Measurements from ENCODE around the gene ABCG4.
A peak's percentile ranks its signal among the peaks of the same experiment; 100 is the strongest.
"Not testable (repeated sequence)": the region's sequence is repeated elsewhere in the genome, so short reads cannot be mapped to it uniquely, and the experiment has no call there.

ABCG4 gene

GRCh38 chr11:119166368-119167076, 17.7 kb downstream of the ABCG4 start:
- Histone ChIP-seq H2BK5ac (ENCODE audit: low read length) (no peak overlapping the region), H3K79me1 (ENCODE audit: low read depth, low read length) (peaks cover 2% of the 10 kb centered on the region), H3K27ac (replicated peaks; ENCODE audit: low read length) (no peak overlapping the region), H3K14ac (ENCODE audit: low read length) (no peak overlapping the region), H3K27me3 (ENCODE audit: control insufficient read depth in 3 of 3, insufficient read depth in 3 of 3, low read depth in 1 of 3, low read length in 3 of 3) (peaks cover 0 to 44% (median 0%) of the 10 kb centered on the region in 3 experiments), H2BK12ac (ENCODE audit: low read length) (no peak overlapping the region), H4K8ac (ENCODE audit: low read depth, low read length) (no peak overlapping the region), H3K36me3 (replicated peaks in 1 of 2; ENCODE audit: control insufficient read depth in 2 of 2, insufficient read depth in 2 of 2, low read length in 2 of 2) (no peaks in the 10 kb centered on the region), H3K4ac (ENCODE audit: low read length) (no peak overlapping the region), H3K18ac (ENCODE audit: low read length) (no peak overlapping the region), H3K4me2 (ENCODE audit: insufficient read depth, low read length, poor library complexity, severe bottlenecking) (no peak overlapping the region), H2AK5ac (ENCODE audit: low read depth, low read length) (no peak overlapping the region), H2BK15ac (ENCODE audit: low read length) (no peak overlapping the region), H2AFZ (ENCODE audit: low read length) (no peak overlapping the region), H4K91ac (ENCODE audit: low read depth, low read length, poor library complexity) (no peak overlapping the region), H2BK120ac (ENCODE audit: low read depth, low read length) (no peak overlapping the region), H3K9ac (ENCODE audit: low read depth, low read length, poor library complexity) (no peak overlapping the region), H3K23ac (ENCODE audit: low read depth, low read length, poor library complexity) (no peak overlapping the region), H3K4me3 (ENCODE audit: low read length in 2 of 2) (no peak overlapping the region), H3K9me3 (replicated peaks in 1 of 2; ENCODE audit: control insufficient read depth in 2 of 2, insufficient read depth in 1 of 2, low read depth in 1 of 2, low read length in 2 of 2) (no peaks in the 10 kb centered on the region), H3K4me1 (ENCODE audit: control insufficient read depth in 2 of 2, insufficient read depth in 1 of 2, low read depth in 1 of 2, low read length in 2 of 2) (peaks cover 0 to 3% of the 10 kb centered on the region in 2 donors)
- DNase-seq (ENCODE audit: low spot score), result no peak
- WGBS, 2 donors (ENCODE audit: extremely low coverage in 2 of 2, insufficient read length in 2 of 2, insufficient replicate concordance in 1 of 2), result no CpG with 5 or more reads among the region's 8 CpGs

GRCh38 chr11:119167077-119167458, 18.2 kb downstream of the ABCG4 start:
- peaks cover 0 to 39% (median 0%) of the 10 kb centered on the region in 3 experiments for H3K27me3 ChIP-seq (ENCODE audit: control insufficient read depth in 3 of 3, insufficient read depth in 3 of 3, low read depth in 1 of 3, low read length in 3 of 3)
- not testable (repeated sequence) for H3K18ac ChIP-seq (ENCODE audit: low read length); H3K9ac ChIP-seq (ENCODE audit: low read depth, low read length, poor library complexity); H3K27ac ChIP-seq (replicated peaks; ENCODE audit: low read length); H3K36me3 ChIP-seq (replicated peaks in 1 of 2; ENCODE audit: control insufficient read depth in 2 of 2, insufficient read depth in 2 of 2, low read length in 2 of 2); H4K8ac ChIP-seq (ENCODE audit: low read depth, low read length); H2BK15ac ChIP-seq (ENCODE audit: low read length); H2AFZ ChIP-seq (ENCODE audit: low read length); H2BK12ac ChIP-seq (ENCODE audit: low read length); DNase-seq (ENCODE audit: low spot score); H3K4me2 ChIP-seq (ENCODE audit: insufficient read depth, low read length, poor library complexity, severe bottlenecking); H2BK120ac ChIP-seq (ENCODE audit: low read depth, low read length); H3K79me1 ChIP-seq (ENCODE audit: low read depth, low read length); H3K4me1 ChIP-seq (ENCODE audit: control insufficient read depth in 2 of 2, insufficient read depth in 1 of 2, low read depth in 1 of 2, low read length in 2 of 2); H3K23ac ChIP-seq (ENCODE audit: low read depth, low read length, poor library complexity); H3K4me3 ChIP-seq (ENCODE audit: low read length in 2 of 2); H2BK5ac ChIP-seq (ENCODE audit: low read length); H3K14ac ChIP-seq (ENCODE audit: low read length); H4K91ac ChIP-seq (ENCODE audit: low read depth, low read length, poor library complexity); H3K4ac ChIP-seq (ENCODE audit: low read length); H3K9me3 ChIP-seq (replicated peaks in 1 of 2; ENCODE audit: control insufficient read depth in 2 of 2, insufficient read depth in 1 of 2, low read depth in 1 of 2, low read length in 2 of 2); H2AK5ac ChIP-seq (ENCODE audit: low read depth, low read length)
- WGBS, 2 donors (ENCODE audit: extremely low coverage in 2 of 2, insufficient read length in 2 of 2, insufficient replicate concordance in 1 of 2), result no CpG with 5 or more reads among the region's 10 CpGs

- H3K79me1 ChIP-seq (ENCODE audit: low read depth, low read length), result peaks cover 2% of the 10 kb centered on the region
- H4K91ac ChIP-seq (ENCODE audit: low read depth, low read length, poor library complexity), result no peak overlapping the region
- H3K23ac ChIP-seq (ENCODE audit: low read depth, low read length, poor library complexity), result no peak overlapping the region
- H2AFZ ChIP-seq (ENCODE audit: low read length), result no peak overlapping the region
- no peak overlapping the region for H3K4me3 ChIP-seq (ENCODE audit: low read length in 2 of 2)
- peak overlapping the region; percentile 23 for H4K8ac ChIP-seq (ENCODE audit: low read depth, low read length)
- no peak overlapping the region for H3K9ac ChIP-seq (ENCODE audit: low read depth, low read length, poor library complexity)
- H3K4me1 ChIP-seq (ENCODE audit: control insufficient read depth in 2 of 2, insufficient read depth in 1 of 2, low read depth in 1 of 2, low read length in 2 of 2), result peaks cover 0 to 3% of the 10 kb centered on the region in 2 donors
- no peak overlapping the region for H3K14ac ChIP-seq (ENCODE audit: low read length)
- peak overlapping the region; percentile 67 for H2BK12ac ChIP-seq (ENCODE audit: low read length)
- no peak overlapping the region for H3K27ac ChIP-seq (replicated peaks; ENCODE audit: low read length)
- H2BK120ac ChIP-seq (ENCODE audit: low read depth, low read length), result peak overlapping the region; percentile 27
- H2AK5ac ChIP-seq (ENCODE audit: low read depth, low read length), result peak overlapping the region; percentile 20
- no peak overlapping the region for H2BK5ac ChIP-seq (ENCODE audit: low read length)
- no peaks in the 10 kb centered on the region for H3K9me3 ChIP-seq (replicated peaks in 1 of 2; ENCODE audit: control insufficient read depth in 2 of 2, insufficient read depth in 1 of 2, low read depth in 1 of 2, low read length in 2 of 2)
- H3K27me3 ChIP-seq (ENCODE audit: control insufficient read depth in 3 of 3, insufficient read depth in 3 of 3, low read depth in 1 of 3, low read length in 3 of 3), result peaks cover 0 to 33% (median 0%) of the 10 kb centered on the region in 3 experiments
- H3K36me3 ChIP-seq (replicated peaks in 1 of 2; ENCODE audit: control insufficient read depth in 2 of 2, insufficient read depth in 2 of 2, low read length in 2 of 2), result no peaks in the 10 kb centered on the region
- no peak overlapping the region for H3K18ac ChIP-seq (ENCODE audit: low read length)
- H2BK15ac ChIP-seq (ENCODE audit: low read length), result peak overlapping the region; percentile 71
- no peak for DNase-seq (ENCODE audit: low spot score)
- H3K4me2 ChIP-seq (ENCODE audit: insufficient read depth, low read length, poor library complexity, severe bottlenecking), result no peak overlapping the region
- WGBS, 2 donors (ENCODE audit: extremely low coverage in 2 of 2, insufficient read length in 2 of 2, insufficient replicate concordance in 1 of 2), result no CpG with 5 or more reads among the region's 6 CpGs
- no peak overlapping the region for H3K4ac ChIP-seq (ENCODE audit: low read length)
These were observed 19.1 kb downstream of the ABCG4 start for GRCh38 chr11:119167933-119168332.

- H2BK12ac ChIP-seq (ENCODE audit: low read length), result peak within 1 kb of the TSS; percentile 73
- H3K4ac ChIP-seq (ENCODE audit: low read length), result peak within 1 kb of the TSS; percentile 98
- peak within 1 kb of the TSS; percentile 98 for H3K18ac ChIP-seq (ENCODE audit: low read length)
- H3K23ac ChIP-seq (ENCODE audit: low read depth, low read length, poor library complexity), result peak within 1 kb of the TSS; percentile 96
- H3K4me2 ChIP-seq (ENCODE audit: insufficient read depth, low read length, poor library complexity, severe bottlenecking), result peak within 1 kb of the TSS; percentile 66
- H3K4me3 ChIP-seq (ENCODE audit: low read length in 2 of 2), result peak within 1 kb of the TSS; percentile 49 to 98
- no peak within 1 kb of the TSS for H4K91ac ChIP-seq (ENCODE audit: low read depth, low read length, poor library complexity)
- H3K4me1 ChIP-seq (ENCODE audit: control insufficient read depth in 2 of 2, insufficient read depth in 1 of 2, low read depth in 1 of 2, low read length in 2 of 2), result peaks cover 0 to 3% of the 10 kb centered on the region in 2 donors
- peak within 1 kb of the TSS; percentile 87 for H2AFZ ChIP-seq (ENCODE audit: low read length)
- WGBS, 2 donors (ENCODE audit: extremely low coverage in 2 of 2, insufficient read length in 2 of 2, insufficient replicate concordance in 1 of 2), result no CpG with 5 or more reads among the region's 63 CpGs
- DNase-seq (ENCODE audit: low spot score), result peak; percentile 74
- peaks cover 2% of the 10 kb centered on the region for H3K79me1 ChIP-seq (ENCODE audit: low read depth, low read length)
- peak within 1 kb of the TSS; percentile 94 for H3K9ac ChIP-seq (ENCODE audit: low read depth, low read length, poor library complexity)
- peak within 1 kb of the TSS; percentile 78 for H2BK5ac ChIP-seq (ENCODE audit: low read length)
- no peaks in the 10 kb centered on the region for H3K36me3 ChIP-seq (replicated peaks in 1 of 2; ENCODE audit: control insufficient read depth in 2 of 2, insufficient read depth in 2 of 2, low read length in 2 of 2)
- H3K9me3 ChIP-seq (replicated peaks in 1 of 2; ENCODE audit: control insufficient read depth in 2 of 2, insufficient read depth in 1 of 2, low read depth in 1 of 2, low read length in 2 of 2), result no peaks in the 10 kb centered on the region
- peak within 1 kb of the TSS; percentile 20 for H2AK5ac ChIP-seq (ENCODE audit: low read depth, low read length)
- peak within 1 kb of the TSS; percentile 68 for H3K27ac ChIP-seq (replicated peaks; ENCODE audit: low read length)
- peak within 1 kb of the TSS; percentile 81 for H2BK120ac ChIP-seq (ENCODE audit: low read depth, low read length)
- peak within 1 kb of the TSS; percentile 56 for H3K14ac ChIP-seq (ENCODE audit: low read length)
- peak within 1 kb of the TSS; percentile 23 for H4K8ac ChIP-seq (ENCODE audit: low read depth, low read length)
- peak within 1 kb of the TSS; percentile 71 for H2BK15ac ChIP-seq (ENCODE audit: low read length)
- H3K27me3 ChIP-seq (ENCODE audit: control insufficient read depth in 3 of 3, insufficient read depth in 3 of 3, low read depth in 1 of 3, low read length in 3 of 3), result peaks cover 0 to 32% (median 0%) of the 10 kb centered on the region in 3 experiments
These were observed 19.8 kb downstream of the ABCG4 start, which contains the start of gene NLRX1 for GRCh38 chr11:119168471-119169281. Gene NLRX1 (plus strand): TSS chr11:119168725. CDS start chr11:119171404, 2,679 bp downstream.
